HG02840 (cell line): Measurements from ENCODE around the gene ST3GAL3.
A peak's percentile ranks its signal among the peaks of the same experiment; 100 is the strongest.

Source experiments
- ATAC-seq: cut with Tn5 transposase; IDR thresholded peaks from one replicate; pipeline ENCODE4 v1.9.1; 2021; ENCODE audit warnings: mild to moderate bottlenecking, moderate library complexity, moderate number of reproducible peaks; ENCODE audit not compliant: unreplicated experiment, low FRiP score

ST3GAL3 gene

GRCh38 chr1:43933386-43934100 lies 226.2 kb downstream of the ST3GAL3 start, which contains the start of gene ARTN:
TSS of gene ARTN (plus strand) at chr1:43933801. CDS start at chr1:43935657, 1,856 bp downstream.
- no peak for ATAC-seq

- no peak for ATAC-seq
These were observed 227.0 kb downstream of the ST3GAL3 start for GRCh38 chr1:43934101-43934985.

GRCh38 chr1:43934986-43935324 lies 227.6 kb downstream of the ST3GAL3 start:
- no peak for ATAC-seq

GRCh38 chr1:43935711-43936427 lies 228.5 kb downstream of the ST3GAL3 start:
- ATAC-seq: no peak

GRCh38 chr1:43936431-43937151 lies 229.3 kb downstream of the ST3GAL3 start:
- no peak for ATAC-seq

GRCh38 chr1:43937179-43937865 lies 230.0 kb downstream of the ST3GAL3 start:
- ATAC-seq: no peak

- ATAC-seq: no peak
These were observed 231.0 kb downstream of the ST3GAL3 start for GRCh38 chr1:43938383-43938782.

GRCh38 chr1:43938892-43939587 lies 231.7 kb downstream of the ST3GAL3 start:
- ATAC-seq: no peak

- no peak for ATAC-seq
These were observed 235.1 kb downstream of the ST3GAL3 start for GRCh38 chr1:43942411-43942810.

GRCh38 chr1:43944860-43945259 lies 237.5 kb downstream of the ST3GAL3 start:
- no peak for ATAC-seq

GRCh38 chr1:43945674-43946235 lies 238.4 kb downstream of the ST3GAL3 start:
- no peak for ATAC-seq

GRCh38 chr1:43946236-43947060 lies 239.1 kb downstream of the ST3GAL3 start, which contains the start of gene IPO13:
TSS of gene IPO13 (plus strand) at chr1:43946950. CDS start at chr1:43947601, 651 bp downstream.
- peak; percentile 87 for ATAC-seq

GRCh38 chr1:43947061-43947873 lies 239.9 kb downstream of the ST3GAL3 start:
- ATAC-seq: peak; percentile 29

- no peak for ATAC-seq
These were observed 240.6 kb downstream of the ST3GAL3 start for GRCh38 chr1:43947874-43948437.

GRCh38 chr1:43949678-43950077 lies 242.3 kb downstream of the ST3GAL3 start:
- ATAC-seq: no peak

- ATAC-seq: no peak
These were observed 244.0 kb downstream of the ST3GAL3 start for GRCh38 chr1:43951021-43951985.
